Activated CD4-positive, alpha-beta T cell treated with anti-CD3 and anti-CD28 coated beads for 1 hour (primary cell): Measurements from ENCODE around the gene CYP19A1.

ENCODE experiments used
- DNase-seq: peaks from one replicate; pipeline ENCODE4 v3.0.0-alpha.2; 2020

CYP19A1 gene

GRCh38 chr15:51338496-51338895, at the start of gene CYP19A1:
TSS of gene CYP19A1 (minus strand) at chr15:51338596. CDS start at chr15:51242912, 95,684 bp downstream.
- no peak for DNase-seq

GRCh38 chr15:51387699-51388041, 49.3 kb upstream of the CYP19A1 start:
- DNase-seq: no peak

GRCh38 chr15:51386960-51387698, 48.7 kb upstream of the CYP19A1 start:
- DNase-seq: no peak

- DNase-seq: no peak
Observed at GRCh38 chr15:51386486-51386885, 48.1 kb upstream of the CYP19A1 start.

DNA sequence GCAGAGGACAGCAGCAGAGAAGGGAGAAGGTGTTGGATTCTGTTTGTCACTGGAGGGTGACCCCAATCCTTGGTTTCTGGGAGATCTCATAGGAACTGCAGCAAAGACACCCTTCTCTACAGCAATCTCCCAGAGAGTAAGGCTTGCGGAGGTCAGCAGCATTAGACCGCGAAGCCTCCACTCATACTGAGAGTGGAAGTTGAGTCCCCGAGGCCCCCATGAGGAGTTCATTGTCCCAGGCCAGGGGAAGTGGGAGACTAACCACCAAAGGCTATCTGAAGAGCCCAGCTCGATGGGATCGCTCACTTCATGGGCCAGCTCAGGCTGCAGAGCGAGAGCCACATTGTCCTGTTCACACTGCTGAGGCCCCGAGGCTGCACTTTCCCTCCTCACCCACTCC, 47.6 kb upstream of the CYP19A1 start:
- no peak for DNase-seq

GRCh38 chr15:51382787-51383186, 44.4 kb upstream of the CYP19A1 start:
- DNase-seq: no peak

- DNase-seq: no peak
Observed at GRCh38 chr15:51380999-51381806, 42.8 kb upstream of the CYP19A1 start.

GRCh38 chr15:51379390-51379789, 41.0 kb upstream of the CYP19A1 start:
- DNase-seq: no peak

GRCh38 chr15:51378406-51378805, 40.0 kb upstream of the CYP19A1 start:
- no peak for DNase-seq

DNA sequence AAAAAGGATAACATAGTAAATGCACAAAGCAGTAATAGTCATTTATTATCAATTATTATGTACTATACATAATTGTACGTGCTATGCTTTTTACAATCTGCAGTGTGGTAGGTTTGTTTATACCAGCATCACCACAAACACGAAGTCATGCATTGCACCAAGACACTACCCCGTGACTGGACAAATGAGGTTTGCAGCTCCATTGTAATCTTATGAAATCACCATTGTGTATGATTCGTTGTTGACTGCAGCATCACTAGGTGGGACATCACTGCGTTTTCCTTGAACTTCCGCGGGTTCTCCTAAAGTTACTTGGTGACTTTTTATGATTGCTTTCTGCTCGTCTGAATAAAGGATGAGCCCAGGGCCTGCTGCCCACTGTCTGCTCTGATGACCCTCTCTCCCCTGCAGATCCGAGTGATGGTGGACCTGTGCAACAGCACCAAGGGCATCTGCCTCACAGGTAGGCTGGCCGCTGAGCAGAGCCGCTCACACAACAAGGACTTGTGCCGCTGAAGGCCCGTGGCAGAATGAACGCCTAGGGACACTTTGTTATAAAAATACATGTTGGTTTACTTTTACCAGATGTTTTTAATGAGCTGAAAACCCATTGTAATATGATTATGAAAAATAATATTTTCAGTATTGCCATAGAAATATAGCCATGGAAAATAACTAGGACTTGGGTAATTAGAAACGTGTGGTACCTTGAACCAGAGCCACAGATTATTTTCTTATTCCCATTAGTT, 38.8 kb upstream of the CYP19A1 start:
- no peak for DNase-seq

- DNase-seq: no peak
Observed at GRCh38 chr15:51375966-51376640, 37.7 kb upstream of the CYP19A1 start.

DNA sequence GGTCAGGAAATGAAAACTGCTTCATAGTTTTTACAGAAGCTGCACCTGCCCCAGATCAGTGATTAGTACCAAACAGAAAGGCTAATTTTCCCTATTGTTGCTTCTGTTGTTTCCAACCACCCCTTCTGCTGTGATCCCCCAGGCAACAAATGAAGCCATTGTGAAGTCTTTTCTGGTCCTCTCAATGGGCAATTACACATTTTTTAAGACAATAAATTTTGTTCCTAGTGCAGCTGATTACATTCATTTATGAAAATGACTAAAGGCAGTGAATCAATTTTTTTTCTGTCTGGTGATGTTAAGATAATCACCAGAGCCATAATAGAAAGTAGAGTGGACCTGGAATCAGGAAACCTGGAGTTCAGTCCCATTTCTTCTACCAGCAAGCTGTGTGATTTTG, 35.7 kb upstream of the CYP19A1 start:
- DNase-seq: no peak

- no peak for DNase-seq
Observed at GRCh38 chr15:51371266-51371665, 32.9 kb upstream of the CYP19A1 start.

- DNase-seq: no peak
Observed at GRCh38 chr15:51369451-51369761, 31.0 kb upstream of the CYP19A1 start.

DNA sequence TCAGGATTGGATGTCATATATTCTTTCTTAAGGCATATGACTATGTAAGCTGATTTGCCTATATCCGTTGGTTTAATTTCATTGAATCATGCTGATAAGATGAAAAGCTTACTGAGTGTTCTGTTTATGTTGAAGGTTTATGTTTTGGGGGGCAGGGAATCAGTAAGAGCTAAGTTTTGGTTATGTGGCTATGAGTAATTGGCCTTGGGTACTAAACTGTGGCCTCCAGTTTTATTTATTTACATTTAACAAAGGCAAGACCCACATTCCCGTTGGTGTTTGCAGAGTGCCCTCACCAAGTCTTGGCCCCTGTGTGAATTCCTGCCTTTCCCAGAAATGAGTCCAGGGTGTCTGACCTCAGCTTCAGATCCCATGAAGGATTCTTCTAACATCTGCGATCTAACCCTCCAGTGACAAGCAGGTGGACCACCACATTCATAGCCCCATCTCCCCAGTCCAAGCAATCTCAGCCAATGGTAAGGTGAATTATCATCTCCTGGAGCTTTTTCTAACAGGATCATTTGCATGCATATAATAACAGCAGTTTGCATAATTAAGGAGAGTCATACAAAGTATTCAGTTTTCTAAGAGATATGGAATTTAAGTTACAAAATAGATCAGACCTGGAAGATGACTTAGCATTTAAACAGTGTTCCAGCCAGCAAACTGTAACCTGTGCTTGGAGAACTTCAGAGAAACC, 30.5 kb upstream of the CYP19A1 start:
- DNase-seq: no peak

- no peak for DNase-seq
Observed at GRCh38 chr15:51368307-51368706, 29.9 kb upstream of the CYP19A1 start.

- DNase-seq: no peak
Observed at GRCh38 chr15:51367322-51367976, 29.1 kb upstream of the CYP19A1 start.

- no peak for DNase-seq
Observed at GRCh38 chr15:51366920-51367319, 28.5 kb upstream of the CYP19A1 start.

DNA sequence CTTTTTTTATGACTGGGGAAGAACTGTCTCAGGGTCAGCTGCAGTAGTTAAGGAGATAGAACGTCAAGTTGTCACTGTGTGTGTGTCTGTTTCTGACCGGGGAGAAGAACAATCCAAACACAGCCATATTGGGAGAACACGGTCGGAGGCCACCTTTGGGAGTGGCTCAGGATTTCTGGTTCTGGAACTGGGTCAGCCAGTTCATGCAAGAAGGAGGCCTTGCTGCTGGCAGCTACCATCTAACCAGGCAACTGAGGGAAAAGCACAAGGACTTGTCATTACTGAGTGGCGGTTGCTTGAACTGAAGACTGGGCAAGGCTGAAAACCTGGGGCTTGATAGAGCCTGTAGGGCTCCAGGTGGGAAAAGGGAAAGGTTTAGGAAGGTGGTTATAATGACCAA, 27.7 kb upstream of the CYP19A1 start:
- no peak for DNase-seq

- no peak for DNase-seq
Observed at GRCh38 chr15:51365417-51365816, 27.0 kb upstream of the CYP19A1 start.

- DNase-seq: no peak
Observed at GRCh38 chr15:51363383-51363782, 25.0 kb upstream of the CYP19A1 start.

DNA sequence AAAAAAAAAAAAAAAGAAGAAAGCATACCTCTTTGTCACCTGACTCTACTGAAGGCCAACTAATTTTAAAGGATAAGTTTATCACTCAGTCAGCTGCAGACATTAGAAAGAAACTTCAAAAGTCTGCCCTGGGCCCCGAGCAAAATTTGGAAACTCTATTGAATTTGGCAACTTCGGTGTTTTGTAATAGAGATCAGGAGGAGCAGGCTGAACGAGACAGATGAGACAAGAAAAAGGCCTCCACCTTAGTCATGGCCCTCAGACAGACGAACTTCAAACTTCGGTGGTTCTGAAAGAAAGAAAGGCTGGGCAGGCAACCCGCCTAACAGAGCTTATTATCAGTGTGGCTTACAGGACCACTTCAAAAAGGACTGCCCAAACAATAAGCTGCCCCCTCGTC, 21.6 kb upstream of the CYP19A1 start:
- DNase-seq: no peak
